Upper lobe of left lung (tissue), 4 donors: ENCODE measurements around the gene JRKL.

ENCODE experiments used
- CTCF ChIP-seq, 6 experiments: fragments of 450-650 bp in 4 of 6; fragments of 200-600 bp in 2 of 6; sonication (generic) in 2 of 6; IDR thresholded peaks; one replicate each; pipeline ENCODE4 v1.5.1; 2016 to 2019; ENCODE audit warnings: antibody characterized with exemption in 6 of 6
- EP300 ChIP-seq, 4 donors: sonication (generic); formaldehyde crosslinking; IDR thresholded peaks; one replicate each; pipeline ENCODE4 v1.5.1; 2017; ENCODE audit warnings: antibody characterized with exemption in 4 of 4, control low read depth in 2 of 4
- POLR2A ChIP-seq, 4 donors: fragments of 450-650 bp; IDR thresholded peaks; one replicate each; pipeline ENCODE4 v1.5.1; 2016 to 2017; ENCODE audit warnings: antibody characterized with exemption in 4 of 4, mild to moderate bottlenecking in 2 of 4

- TF ChIP-seq CTCF (IDR thresholded peaks at IDR 0.05) (no peak), POLR2A (IDR thresholded peaks at IDR 0.05) (no peak), EP300 (IDR thresholded peaks at IDR 0.05) (no peak)
Observed at GRCh38 chr11:96373826-96374225, 16.0 kb upstream of the JRKL start.
